ENCODE data around the gene NXNL1. TPM values are rescaled to one million over a fixed set of nuclear protein-coding genes. Genes with fewer than 3 reads are reported as not detected.

NXNL1 gene
- total RNA-seq, 1 experiment from 2014 or later: not detected

DNA sequence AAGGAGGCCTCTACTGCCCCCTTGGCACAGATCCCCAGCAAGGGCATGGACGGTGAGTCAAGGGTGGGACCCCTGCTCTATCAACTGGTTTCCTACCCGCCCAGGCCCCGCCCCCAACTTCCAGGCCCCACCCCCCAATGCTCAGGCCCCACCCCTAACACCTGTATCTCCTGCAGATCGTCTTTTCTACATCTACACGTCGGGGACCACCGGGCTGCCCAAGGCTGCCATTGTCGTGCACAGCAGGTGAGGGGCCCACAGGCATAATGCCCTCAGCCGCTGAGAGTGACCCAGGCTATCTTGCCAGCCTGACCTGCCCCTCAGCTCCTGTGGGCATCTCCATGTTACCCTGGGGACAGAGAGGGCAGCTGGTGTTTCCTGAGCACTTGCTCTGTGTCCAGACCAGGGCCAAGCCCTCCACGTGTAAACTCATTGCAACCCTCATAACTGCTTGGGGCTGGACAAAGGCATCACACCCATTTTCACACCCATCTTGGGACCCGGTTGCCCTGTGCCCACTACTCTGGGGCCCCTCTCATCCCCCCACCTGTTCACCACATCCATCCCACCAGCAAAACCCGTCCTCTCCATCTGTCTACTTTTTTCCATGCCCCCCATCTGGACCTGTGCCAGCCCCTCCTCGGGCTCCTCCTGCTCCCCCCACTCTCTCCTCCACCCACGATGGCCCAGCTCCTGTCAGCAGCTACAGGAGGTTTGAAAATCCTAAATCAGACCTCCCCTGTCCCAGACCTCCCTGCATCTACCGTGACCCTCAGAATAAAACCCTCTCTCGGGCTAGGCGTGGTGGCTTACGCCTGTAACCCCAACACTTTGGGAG, 26.8 kb upstream of the NXNL1 start:
- Histone ChIP-seq H3K4me1 (ENCODE audit: insufficient read depth, low read length) (peaks cover 7% of the 10 kb centered on the region), H3F3A (ENCODE audit: low read length, unreplicated experiment) (no peaks in the 10 kb centered on the region), H3K4me3 (ENCODE audit: low read length) (no peak overlapping the region), H4K20me1 (ENCODE audit: low read length) (no peaks in the 10 kb centered on the region), H3K9ac (ENCODE audit: low read length) (no peak overlapping the region), H3K27ac (ENCODE audit: low read length) (no peak overlapping the region), H2AFZ (ENCODE audit: low read length) (no peak overlapping the region), H3K36me3 (ENCODE audit: low read depth, low read length) (no peaks in the 10 kb centered on the region), H3K27me3 (ENCODE audit: low read length) (no peaks in the 10 kb centered on the region), H3K79me2 (ENCODE audit: low read length) (no peaks in the 10 kb centered on the region), H3K9me2 (replicated peaks; ENCODE audit: low read length) (no peaks in the 10 kb centered on the region), H3K4me2 (ENCODE audit: low read length) (0 out of 2 replicates have a peak overlapping the region, but pooled peaks have one; percentile 82), H3K9me3 (ENCODE audit: low read length) (no peaks in the 10 kb centered on the region)
- POLR2A ChIA-PET (ENCODE audit: unreplicated experiment): no interaction called here
- no TSS peak for BruUV-seq (replicated peaks)
- no peak for TF ChIP-seq EZH2phosphoT487 (IDR thresholded peaks at IDR 0.05; ENCODE audit: borderline replicate concordance, low read length)
- TF ChIP-seq, protein P1, sequence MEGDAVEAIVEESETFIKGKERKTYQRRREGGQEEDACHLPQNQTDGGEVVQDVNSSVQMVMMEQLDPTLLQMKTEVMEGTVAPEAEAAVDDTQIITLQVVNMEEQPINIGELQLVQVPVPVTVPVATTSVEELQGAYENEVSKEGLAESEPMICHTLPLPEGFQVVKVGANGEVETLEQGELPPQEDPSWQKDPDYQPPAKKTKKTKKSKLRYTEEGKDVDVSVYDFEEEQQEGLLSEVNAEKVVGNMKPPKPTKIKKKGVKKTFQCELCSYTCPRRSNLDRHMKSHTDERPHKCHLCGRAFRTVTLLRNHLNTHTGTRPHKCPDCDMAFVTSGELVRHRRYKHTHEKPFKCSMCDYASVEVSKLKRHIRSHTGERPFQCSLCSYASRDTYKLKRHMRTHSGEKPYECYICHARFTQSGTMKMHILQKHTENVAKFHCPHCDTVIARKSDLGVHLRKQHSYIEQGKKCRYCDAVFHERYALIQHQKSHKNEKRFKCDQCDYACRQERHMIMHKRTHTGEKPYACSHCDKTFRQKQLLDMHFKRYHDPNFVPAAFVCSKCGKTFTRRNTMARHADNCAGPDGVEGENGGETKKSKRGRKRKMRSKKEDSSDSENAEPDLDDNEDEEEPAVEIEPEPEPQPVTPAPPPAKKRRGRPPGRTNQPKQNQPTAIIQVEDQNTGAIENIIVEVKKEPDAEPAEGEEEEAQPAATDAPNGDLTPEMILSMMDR (conservative IDR thresholded peaks at IDR 0.05; ENCODE audit: low read depth, low read length): no peak
- no peak for TF ChIP-seq EZH2 (IDR thresholded peaks at IDR 0.05; ENCODE audit: low read length, unreplicated experiment)
- DNase-seq: no peak
- ATAC-seq: no peak
- CTCF ChIA-PET: no interaction called here
- intact Hi-C loops (cut with micrococcal nuclease): no loop called here

DNA sequence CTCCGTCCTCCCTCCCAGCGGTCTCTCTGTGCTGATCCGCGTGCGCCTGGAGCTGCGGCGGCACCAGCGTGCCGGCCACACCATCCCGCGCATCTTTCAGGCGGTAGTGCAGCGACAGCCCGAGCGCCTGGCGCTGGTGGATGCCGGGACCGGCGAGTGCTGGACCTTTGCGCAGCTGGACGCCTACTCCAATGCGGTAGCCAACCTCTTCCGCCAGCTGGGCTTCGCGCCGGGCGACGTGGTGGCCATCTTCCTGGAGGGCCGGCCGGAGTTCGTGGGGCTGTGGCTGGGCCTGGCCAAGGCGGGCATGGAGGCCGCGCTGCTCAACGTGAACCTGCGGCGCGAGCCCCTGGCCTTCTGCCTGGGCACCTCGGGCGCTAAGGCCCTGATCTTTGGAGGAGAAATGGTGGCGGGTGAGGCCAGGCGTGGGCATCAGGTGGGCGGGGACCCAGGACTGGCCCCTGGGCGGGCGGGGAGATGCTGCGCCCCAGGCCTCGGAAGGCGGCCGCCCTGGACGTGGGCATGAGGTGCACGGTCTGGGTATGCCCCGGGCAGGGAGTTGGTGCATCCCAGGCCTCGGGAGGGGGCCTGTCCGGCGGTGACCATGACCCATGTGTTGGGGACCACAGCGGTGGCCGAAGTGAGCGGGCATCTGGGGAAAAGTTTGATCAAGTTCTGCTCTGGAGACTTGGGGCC, 26.0 kb upstream of the NXNL1 start:
- Histone ChIP-seq H3K79me2 (ENCODE audit: low read length) (no peaks in the 10 kb centered on the region), H3K9ac (ENCODE audit: low read length) (no peak overlapping the region), H3K4me3 (ENCODE audit: low read length) (no peak overlapping the region), H3K4me1 (ENCODE audit: insufficient read depth, low read length) (peaks cover 7% of the 10 kb centered on the region), H3K4me2 (ENCODE audit: low read length) (no peak overlapping the region), H2AFZ (ENCODE audit: low read length) (no peak overlapping the region), H4K20me1 (ENCODE audit: low read length) (no peaks in the 10 kb centered on the region), H3K9me2 (replicated peaks; ENCODE audit: low read length) (no peaks in the 10 kb centered on the region), H3K27ac (ENCODE audit: low read length) (no peak overlapping the region), H3K36me3 (ENCODE audit: low read depth, low read length) (no peaks in the 10 kb centered on the region), H3K27me3 (ENCODE audit: low read length) (no peaks in the 10 kb centered on the region), H3F3A (ENCODE audit: low read length, unreplicated experiment) (no peaks in the 10 kb centered on the region), H3K9me3 (ENCODE audit: low read length) (no peaks in the 10 kb centered on the region)
- no peak for ATAC-seq
- no TSS peak for BruUV-seq (replicated peaks)
- ChIA-PET POLR2A (ENCODE audit: unreplicated experiment) (no interaction called here), CTCF (no interaction called here)
- TF ChIP-seq EZH2phosphoT487 (IDR thresholded peaks at IDR 0.05; ENCODE audit: borderline replicate concordance, low read length) (no peak), EZH2 (IDR thresholded peaks at IDR 0.05; ENCODE audit: low read length, unreplicated experiment) (no peak)
- TF ChIP-seq, protein P1 (conservative IDR thresholded peaks at IDR 0.05; ENCODE audit: low read depth, low read length): no peak
- intact Hi-C loops (cut with micrococcal nuclease): no loop called here
- DNase-seq: no peak

All from PC-3 (cell line).